ENCODE measurements around the gene NDC1.
A peak's percentile ranks its signal among the peaks of the same experiment; 100 is the strongest.

The NDC1 gene

GRCh38 chr1:53787655-53788054, 50.4 kb downstream of the NDC1 start:
- peak in 3 of 11 experiments; percentile 30 to 90 (median 78); a peak in 4 of 22 replicates for TF ChIP-seq Cebpa-rat (IDR thresholded peaks at IDR 0.05)
- Histone ChIP-seq H3K4me1 (peaks cover 0 to 10% (median 0%) of the 10 kb centered on the region in 10 experiments; a peak in 5 of 20 replicates), H3K27ac (no peak overlapping the region), H3K4me2 (no peak overlapping the region), H3K4me3 (no peak overlapping the region), H3K27me3 (no peaks in the 10 kb centered on the region), H4K20me1 (0 out of 22 replicates have a peak, but pooled peaks cover 0 to under 1% (median 0%) of the 10 kb centered on the region in 11 experiments), H3K9me3 (replicated peaks in 1 of 11) (no peaks in the 10 kb centered on the region), H3K36me3 (peaks cover 60 to 100% (median 99%) of the 10 kb centered on the region in 11 experiments), H3K9ac (no peak overlapping the region)

GRCh38 chr1:53783056-53783455, 55.0 kb downstream of the NDC1 start:
- TF ChIP-seq Cebpa-rat (IDR thresholded peaks at IDR 0.05) = no peak
- Histone ChIP-seq H3K9ac (no peak overlapping the region), H3K27me3 (no peaks in the 10 kb centered on the region), H3K4me2 (peak overlapping the region in 2 of 11 experiments; percentile 3 to 21; a peak in 2 of 22 replicates), H3K36me3 (peaks cover 50 to 100% (median 99%) of the 10 kb centered on the region in 11 experiments), H3K4me1 (peaks cover 0 to 10% (median 0%) of the 10 kb centered on the region in 10 experiments; a peak in 5 of 20 replicates), H3K27ac (no peak overlapping the region), H3K4me3 (no peak overlapping the region), H3K9me3 (replicated peaks in 1 of 11) (no peaks in the 10 kb centered on the region), H4K20me1 (peaks cover 0 to 4% (median 0%) of the 10 kb centered on the region in 11 experiments; a peak in 2 of 22 replicates)

GRCh38 chr1:53781654-53782053, 56.4 kb downstream of the NDC1 start:
- H3K27ac ChIP-seq = no peak overlapping the region
- H4K20me1 ChIP-seq = peaks cover 0 to 4% (median 0%) of the 10 kb centered on the region in 11 experiments; a peak in 2 of 22 replicates
- peaks cover 0 to 10% (median 0%) of the 10 kb centered on the region in 10 experiments; a peak in 4 of 20 replicates for H3K4me1 ChIP-seq
- no peak overlapping the region for H3K4me3 ChIP-seq
- H3K27me3 ChIP-seq = no peaks in the 10 kb centered on the region
- peaks cover 52 to 100% (median 98%) of the 10 kb centered on the region in 11 experiments for H3K36me3 ChIP-seq
- H3K9ac ChIP-seq = no peak overlapping the region
- no peaks in the 10 kb centered on the region for H3K9me3 ChIP-seq (replicated peaks in 1 of 11)
- H3K4me2 ChIP-seq = no peak overlapping the region
- no peak for TF ChIP-seq Cebpa-rat (IDR thresholded peaks at IDR 0.05)

GRCh38 chr1:53777272-53777671, 60.8 kb downstream of the NDC1 start:
- Histone ChIP-seq H3K36me3 (peaks cover 29 to 99% (median 87%) of the 10 kb centered on the region in 11 experiments), H3K4me2 (no peak overlapping the region), H3K27me3 (no peaks in the 10 kb centered on the region), H4K20me1 (peaks cover 0 to 6% (median 0%) of the 10 kb centered on the region in 11 experiments; a peak in 2 of 22 replicates), H3K9me3 (replicated peaks in 1 of 11) (no peaks in the 10 kb centered on the region), H3K4me1 (peaks cover 0 to 5% (median 0%) of the 10 kb centered on the region in 10 experiments; a peak in 4 of 20 replicates), H3K27ac (no peak overlapping the region), H3K9ac (no peak overlapping the region), H3K4me3 (no peak overlapping the region)
- no peak for TF ChIP-seq Cebpa-rat (IDR thresholded peaks at IDR 0.05)

- Histone ChIP-seq H4K20me1 (0 out of 22 replicates have a peak, but pooled peaks cover 0 to 6% (median 0%) of the 10 kb centered on the region in 11 experiments), H3K27me3 (no peaks in the 10 kb centered on the region), H3K9me3 (replicated peaks in 1 of 11) (no peaks in the 10 kb centered on the region), H3K4me2 (no peak overlapping the region), H3K9ac (no peak overlapping the region), H3K36me3 (peaks cover 27 to 99% (median 84%) of the 10 kb centered on the region in 11 experiments), H3K27ac (peak overlapping the region in 1 of 11 experiments; percentile 43; a peak in 2 of 22 replicates), H3K4me3 (no peak overlapping the region), H3K4me1 (peaks cover 4 to 11% (median 8%) of the 10 kb centered on the region in 10 experiments; a peak in 18 of 20 replicates)
- TF ChIP-seq Cebpa-rat (IDR thresholded peaks at IDR 0.05) = no peak
These were observed 66.4 kb downstream of the NDC1 start for GRCh38 chr1:53771648-53772047.

GRCh38 chr1:53769780-53770179, 68.3 kb downstream of the NDC1 start:
- peaks cover 27 to 96% (median 81%) of the 10 kb centered on the region in 11 experiments for H3K36me3 ChIP-seq
- no peak for TF ChIP-seq Cebpa-rat (IDR thresholded peaks at IDR 0.05)
- H3K9me3 ChIP-seq (replicated peaks in 1 of 11) = no peaks in the 10 kb centered on the region
- no peaks in the 10 kb centered on the region for H3K27me3 ChIP-seq
- H3K4me1 ChIP-seq = peaks cover 17 to 24% (median 21%) of the 10 kb centered on the region in 10 experiments
- no peak overlapping the region for H3K4me2 ChIP-seq
- H3K4me3 ChIP-seq = no peak overlapping the region
- 0 out of 22 replicates have a peak, but pooled peaks cover 0 to 6% (median 0%) of the 10 kb centered on the region in 11 experiments for H4K20me1 ChIP-seq
- H3K9ac ChIP-seq = no peak overlapping the region
- no peak overlapping the region for H3K27ac ChIP-seq

- Histone ChIP-seq H3K4me2 (no peak overlapping the region), H4K20me1 (0 out of 22 replicates have a peak, but pooled peaks cover 0 to 6% (median 0%) of the 10 kb centered on the region in 11 experiments), H3K36me3 (peaks cover 27 to 96% (median 81%) of the 10 kb centered on the region in 11 experiments), H3K9me3 (replicated peaks in 1 of 11) (no peaks in the 10 kb centered on the region), H3K27ac (no peak overlapping the region), H3K4me3 (no peak overlapping the region), H3K9ac (no peak overlapping the region), H3K4me1 (peaks cover 17 to 24% (median 21%) of the 10 kb centered on the region in 10 experiments), H3K27me3 (no peaks in the 10 kb centered on the region)
- TF ChIP-seq Cebpa-rat (IDR thresholded peaks at IDR 0.05) = no peak
These were observed 68.9 kb downstream of the NDC1 start for GRCh38 chr1:53769184-53769583.

GRCh38 chr1:53766831-53767405, 71.2 kb downstream of the NDC1 start:
- Histone ChIP-seq H3K9ac (no peak overlapping the region), H3K4me1 (peaks cover 17 to 23% (median 18%) of the 10 kb centered on the region in 10 experiments), H3K27me3 (no peaks in the 10 kb centered on the region), H3K9me3 (replicated peaks in 1 of 11) (no peaks in the 10 kb centered on the region), H3K36me3 (peaks cover 22 to 80% (median 65%) of the 10 kb centered on the region in 11 experiments), H3K4me3 (no peak overlapping the region; a peak in 2 of 20 replicates), H4K20me1 (no peaks in the 10 kb centered on the region), H3K27ac (peak overlapping the region in 6 of 11 experiments; percentile 1 to 56 (median 36); a peak in 3 of 22 replicates), H3K4me2 (peak overlapping the region in 9 of 11 experiments; percentile 7 to 69 (median 48); a peak in 9 of 22 replicates)
- no peak for TF ChIP-seq Cebpa-rat (IDR thresholded peaks at IDR 0.05)

- H3K27me3 ChIP-seq = no peaks in the 10 kb centered on the region
- no peaks in the 10 kb centered on the region for H4K20me1 ChIP-seq
- peaks cover 16 to 73% (median 58%) of the 10 kb centered on the region in 11 experiments for H3K36me3 ChIP-seq
- TF ChIP-seq Cebpa-rat (IDR thresholded peaks at IDR 0.05) = no peak
- no peak overlapping the region for H3K4me3 ChIP-seq
- peak overlapping the region in 10 of 11 experiments; percentile 3 to 56 (median 28); a peak in 11 of 22 replicates for H3K27ac ChIP-seq
- no peak overlapping the region; a peak in 1 of 22 replicates for H3K9ac ChIP-seq
- peak overlapping the region; percentile 7 to 69 (median 48) for H3K4me2 ChIP-seq
- no peaks in the 10 kb centered on the region; a peak in 1 of 22 replicates for H3K9me3 ChIP-seq (replicated peaks in 1 of 11)
- H3K4me1 ChIP-seq = peaks cover 17 to 23% (median 18%) of the 10 kb centered on the region in 10 experiments
These were observed 71.8 kb downstream of the NDC1 start for GRCh38 chr1:53766194-53766742.
